Dermis blood vessel endothelial cell (primary cell): ENCODE data around the gene PIEZO2. TPM values are rescaled to one million over a fixed set of nuclear protein-coding genes. Genes with fewer than 3 reads are reported as not detected.

Experiments used
- DNase-seq: peaks from one replicate; pipeline ENCODE4 v3.0.0; 2010
- total RNA-seq: library from RNA; depleted of rRNA; stranded (reverse); fragments of >200 nt; gene quantifications from 2 replicates; pipeline ENCODE4 v1.2.3, GENCODE V29; 2014

Gene PIEZO2
- total RNA-seq, 1 donor from 2014 or later = 141 TPM

DNA sequence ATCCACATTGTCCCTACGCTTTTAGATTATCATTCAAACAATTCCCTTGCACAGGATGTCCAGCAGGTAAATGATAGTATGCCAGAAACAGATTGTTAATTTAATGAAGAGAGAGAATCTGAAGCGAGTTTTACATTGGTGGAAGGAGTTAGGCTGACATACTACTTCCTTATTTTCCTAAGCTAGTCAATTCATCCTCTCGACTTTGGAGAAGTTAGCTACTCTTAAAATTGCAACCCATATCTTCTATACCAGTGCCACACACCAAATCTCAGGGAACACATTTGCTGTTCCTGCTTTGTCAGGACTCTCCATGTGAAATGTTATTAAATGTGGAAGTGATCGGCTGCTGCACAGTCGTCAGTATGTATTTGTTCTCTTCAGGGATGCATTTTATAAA lies 374.3 kb downstream of the PIEZO2 start:
- no peak for DNase-seq

DNA sequence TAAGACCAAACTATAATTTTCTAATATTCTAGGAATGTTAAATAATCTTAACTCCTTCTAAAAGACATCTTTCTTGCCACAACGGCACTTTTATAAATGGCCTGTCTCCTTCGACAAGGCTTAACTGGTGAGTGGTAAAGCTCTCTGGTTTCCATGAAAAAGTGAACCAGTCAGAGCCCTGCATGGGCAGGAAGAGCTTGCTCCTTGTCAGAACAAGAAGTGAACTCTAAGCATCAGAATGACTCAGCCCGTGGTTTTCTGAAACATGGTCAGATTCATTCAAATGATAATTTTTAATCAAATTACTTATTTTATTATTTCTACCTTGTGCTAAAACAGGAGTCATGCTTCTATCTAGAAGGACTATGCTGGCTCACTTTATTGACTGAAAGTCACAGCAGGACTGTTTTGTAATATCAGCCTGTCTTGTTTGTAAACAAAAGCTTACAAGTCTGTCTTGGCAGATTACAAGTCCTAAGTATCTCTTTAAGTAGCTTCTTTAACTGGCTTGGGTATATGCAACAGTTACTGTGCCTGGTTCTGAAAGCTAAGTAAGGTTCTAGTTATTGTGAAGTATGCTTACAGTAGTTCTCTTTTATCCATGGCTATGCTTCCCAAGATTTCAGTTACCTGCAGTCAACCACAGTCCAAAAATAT lies 378.2 kb downstream of the PIEZO2 start:
- DNase-seq = peak; percentile 17

DNA sequence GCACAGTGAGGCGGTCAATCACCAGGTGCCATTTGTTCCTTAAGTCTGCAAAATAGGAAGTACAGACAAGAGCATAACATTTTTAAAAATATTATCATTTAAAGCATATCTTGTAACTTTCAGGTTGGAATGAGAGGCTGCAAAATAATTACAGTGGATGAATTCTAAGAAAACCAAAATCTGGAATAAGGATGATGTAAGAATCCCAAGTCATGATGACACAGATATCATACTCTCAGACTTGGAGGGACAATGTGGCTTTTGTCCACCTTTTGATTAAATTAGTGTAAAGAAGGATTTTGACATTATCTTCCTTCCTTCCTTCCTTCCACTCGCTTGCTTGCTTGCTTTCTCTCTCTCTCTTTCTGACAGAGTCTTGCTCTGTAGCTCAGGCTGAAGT lies 379.1 kb downstream of the PIEZO2 start:
- DNase-seq = no peak

DNA sequence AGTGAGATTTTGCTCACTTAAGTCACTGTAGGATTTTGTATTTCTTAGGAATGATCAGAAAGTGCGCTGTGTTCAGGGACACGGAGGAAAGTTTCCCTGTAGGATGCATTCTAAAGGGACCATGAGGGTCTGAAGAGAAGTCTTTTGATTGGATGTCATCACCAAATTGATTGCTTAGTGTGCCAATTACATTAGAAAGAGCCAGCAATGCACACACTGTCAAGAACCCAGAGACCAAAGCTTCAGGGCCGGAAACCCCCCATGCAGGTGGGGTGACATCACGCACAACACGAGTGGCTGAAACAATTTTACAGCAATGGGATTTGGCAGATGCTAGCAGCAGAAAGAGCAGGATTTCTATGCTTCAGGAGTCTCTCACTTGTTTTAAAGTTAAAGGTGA lies 381.1 kb downstream of the PIEZO2 start:
- DNase-seq = no peak

DNA sequence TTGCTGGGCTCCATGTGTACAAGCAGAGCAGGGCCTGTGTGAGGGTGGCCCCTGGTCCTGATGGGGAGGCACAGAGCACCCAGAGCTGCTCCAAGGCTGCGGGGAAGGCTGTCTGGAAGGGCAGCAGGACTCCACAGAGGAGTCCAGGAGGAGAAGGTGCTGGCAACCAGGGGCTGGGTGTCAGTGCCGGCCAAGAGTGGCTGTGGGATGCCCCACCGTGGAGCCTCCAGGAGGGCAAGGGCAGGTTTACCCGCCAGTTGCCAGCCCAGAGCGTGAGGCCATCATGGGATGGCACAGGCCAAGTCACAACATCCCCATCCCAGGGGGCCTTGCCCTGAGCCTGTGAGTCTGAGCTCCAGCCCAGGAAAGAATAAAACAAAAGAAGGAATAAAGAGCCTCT lies 381.7 kb downstream of the PIEZO2 start:
- no peak for DNase-seq

DNA sequence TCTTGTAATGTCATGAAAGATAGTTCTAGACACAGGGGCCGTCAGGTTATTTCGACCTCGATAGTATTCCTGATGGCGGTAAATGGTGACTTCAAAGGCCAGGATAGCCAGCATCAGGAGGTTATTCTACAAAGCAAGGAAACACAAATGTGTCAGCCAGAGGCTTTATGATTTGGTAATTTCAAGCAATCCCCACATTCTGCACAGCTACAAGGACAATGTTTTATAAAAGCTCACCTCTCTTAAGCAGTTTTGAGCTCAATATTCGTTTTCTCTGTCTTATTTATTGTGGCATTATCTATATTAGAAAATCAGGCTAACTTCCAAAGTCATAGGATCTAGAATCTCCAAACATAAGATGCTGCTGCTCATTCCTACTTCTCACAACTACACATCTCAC lies 388.4 kb downstream of the PIEZO2 start:
- DNase-seq = no peak

DNA sequence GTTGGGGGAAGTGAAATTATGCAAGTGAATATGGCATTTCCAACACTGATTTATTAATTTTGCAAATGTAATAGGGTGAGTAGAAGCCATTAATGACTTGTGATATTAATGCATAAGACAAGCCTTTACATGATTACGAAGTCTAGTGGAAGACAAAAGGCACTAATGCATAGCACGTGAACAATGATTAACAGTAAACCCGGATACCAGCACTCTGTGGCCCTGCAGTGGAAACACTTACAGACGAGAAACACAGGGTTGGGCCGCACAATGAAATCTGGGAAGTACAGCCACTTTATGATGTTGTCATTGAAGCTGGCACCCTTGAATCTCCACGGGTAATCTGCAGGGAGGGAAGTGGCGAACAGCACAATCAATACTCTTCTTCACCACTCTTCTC lies 390.1 kb downstream of the PIEZO2 start:
- no peak for DNase-seq

DNA sequence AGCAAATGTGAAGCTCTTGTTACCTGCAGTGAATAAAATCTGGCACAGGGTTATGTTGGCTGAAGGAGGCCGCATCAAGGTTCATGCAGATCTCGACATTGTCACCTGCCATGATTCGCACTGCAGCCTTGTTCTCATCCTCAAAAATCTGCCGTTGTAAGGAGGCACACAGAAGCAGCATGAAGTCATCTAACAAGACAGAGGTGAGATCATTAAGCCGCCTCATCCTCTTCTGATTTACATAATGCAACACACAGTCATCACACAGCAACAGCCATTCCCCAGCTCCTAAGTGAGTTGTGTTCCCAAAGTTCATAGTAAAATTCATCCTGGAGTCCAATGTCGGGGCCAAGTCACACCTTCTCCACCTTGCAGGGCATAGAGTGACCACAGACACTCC lies 391.4 kb downstream of the PIEZO2 start:
- no peak for DNase-seq

DNA sequence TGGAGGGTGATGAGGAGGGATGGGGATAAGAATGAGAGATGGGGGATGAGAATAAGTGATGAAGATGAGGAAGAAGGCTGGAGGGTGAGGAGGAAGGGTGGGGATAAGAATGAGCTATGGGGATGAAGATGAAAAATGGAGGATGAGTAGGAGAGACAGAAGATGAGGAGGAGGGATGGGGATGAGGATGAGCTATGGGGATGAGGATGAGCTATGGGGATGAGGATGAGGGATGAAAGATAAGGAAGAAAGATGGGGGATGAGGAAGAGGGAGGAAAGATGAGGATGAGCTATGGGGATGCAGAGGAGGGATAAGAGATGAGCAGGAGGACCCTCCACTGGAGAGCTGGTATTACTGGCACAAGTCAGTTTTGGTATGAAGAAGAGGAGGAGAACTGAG lies 392.0 kb downstream of the PIEZO2 start:
- DNase-seq = no peak

DNA sequence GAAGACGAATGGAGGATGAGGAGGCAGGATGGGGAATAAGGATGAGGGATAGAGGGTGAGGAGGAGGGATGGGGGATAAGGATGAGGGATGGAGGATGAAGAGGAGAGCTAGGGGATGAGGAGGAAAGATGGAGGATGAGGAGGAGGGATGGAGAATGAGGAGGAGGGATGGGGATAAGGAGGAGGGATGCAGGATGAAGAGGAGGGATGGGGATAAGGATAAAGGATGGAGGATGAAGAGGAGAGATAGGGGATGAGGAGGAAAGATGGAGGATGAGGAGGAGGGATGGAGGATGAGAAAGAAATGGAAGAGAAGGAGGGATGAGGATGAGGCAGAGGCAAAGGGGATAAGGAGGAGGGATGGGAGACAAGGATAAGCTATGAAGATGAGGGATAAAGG lies 393.5 kb downstream of the PIEZO2 start:
- no peak for DNase-seq

DNA sequence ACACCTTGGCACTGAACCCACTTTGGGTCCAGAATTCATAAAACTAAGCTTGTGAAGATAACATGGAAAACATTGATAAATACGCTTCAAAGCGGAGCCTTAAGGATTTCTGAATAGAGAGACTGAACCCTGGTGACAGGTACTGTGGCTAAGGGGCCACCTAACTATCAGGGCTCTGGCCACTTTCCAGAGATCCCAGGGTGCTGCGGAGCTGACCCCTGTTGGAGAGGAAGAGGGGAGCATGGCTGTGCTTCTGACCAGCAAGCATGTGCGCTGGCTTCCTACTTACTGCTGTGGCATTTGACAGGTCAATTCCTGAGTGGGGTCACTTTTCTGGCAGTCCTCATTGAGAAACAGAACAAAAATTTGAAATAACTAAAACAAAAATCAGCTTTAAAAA lies 395.2 kb downstream of the PIEZO2 start:
- DNase-seq = no peak

DNA sequence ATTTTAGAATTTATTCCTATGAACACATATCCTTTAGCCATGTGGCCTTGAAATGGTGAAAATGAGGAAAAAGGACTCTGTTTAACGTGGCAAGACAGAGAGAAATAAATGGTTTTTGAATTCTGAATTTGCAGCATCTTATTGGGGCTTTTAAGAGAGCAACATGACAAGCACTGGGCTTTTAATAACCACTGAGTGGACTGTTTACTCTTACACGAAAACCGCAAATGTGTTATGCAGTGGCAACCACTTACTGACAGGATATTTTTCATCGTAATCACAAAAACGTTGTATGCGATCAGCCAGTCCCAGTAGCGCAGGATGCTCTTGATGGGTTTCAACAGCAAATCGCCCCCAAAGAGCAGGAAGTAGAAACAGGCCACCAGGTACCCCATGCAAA lies 397.0 kb downstream of the PIEZO2 start:
- DNase-seq = no peak

DNA sequence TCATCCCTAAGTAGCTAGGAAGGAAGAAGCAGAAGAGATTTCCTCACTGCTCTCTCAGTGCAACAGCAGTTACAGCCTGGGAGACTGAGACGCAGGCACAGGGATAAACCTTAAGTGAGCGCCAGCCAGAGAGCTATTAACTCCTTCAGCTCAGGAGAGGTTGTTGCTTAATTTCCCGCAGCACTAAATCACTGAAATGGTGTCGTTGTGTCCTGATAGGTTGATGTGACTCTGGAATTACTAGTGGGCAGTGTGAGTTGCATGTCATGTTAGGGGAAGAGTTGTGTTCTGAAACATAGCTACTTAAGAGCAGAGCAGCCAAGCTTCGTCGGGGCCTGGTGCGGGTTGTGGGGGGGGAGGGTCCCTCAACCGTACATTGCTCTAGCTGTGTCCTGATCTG lies 397.7 kb downstream of the PIEZO2 start:
- no peak for DNase-seq

DNA sequence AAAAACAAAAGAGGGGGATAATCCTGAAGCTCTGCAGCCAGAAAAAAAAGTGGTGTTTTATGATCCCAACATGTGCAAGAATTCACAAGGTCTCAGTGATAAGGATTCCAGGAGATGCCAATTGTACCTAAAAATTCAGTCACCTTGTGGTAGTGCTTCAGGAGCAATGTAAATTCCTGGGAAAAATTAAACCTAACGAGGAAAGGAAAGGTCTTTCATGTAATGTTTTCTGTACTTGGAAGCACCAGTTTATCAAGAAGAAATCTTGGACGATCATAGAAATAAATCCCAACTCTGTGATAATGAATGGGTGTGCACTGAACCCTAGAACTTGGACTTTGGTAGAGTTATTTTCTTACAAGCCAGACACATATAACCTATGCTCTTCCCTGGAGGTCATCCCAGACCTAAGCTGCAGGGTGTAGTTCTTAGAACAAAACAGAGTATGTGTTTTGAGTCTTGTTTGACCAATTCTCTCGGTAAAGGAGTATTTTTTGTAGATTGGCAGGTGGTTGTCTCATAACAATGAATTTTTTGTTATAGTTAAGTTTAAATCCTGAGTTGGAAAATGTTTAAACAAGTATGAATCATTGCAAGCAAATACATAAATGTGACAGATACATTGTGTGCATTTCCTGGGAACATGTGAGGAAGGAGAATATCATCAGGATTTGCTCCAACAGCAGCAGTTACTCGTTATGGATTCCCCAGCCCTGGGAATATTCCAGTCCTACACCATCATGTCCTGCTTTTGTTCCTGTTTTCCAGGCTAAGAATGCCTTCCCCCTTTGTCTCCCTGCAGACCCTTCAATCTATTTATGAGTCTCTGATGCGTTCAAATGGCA lies 399.0 kb downstream of the PIEZO2 start:
- DNase-seq = peak; percentile 78

DNA sequence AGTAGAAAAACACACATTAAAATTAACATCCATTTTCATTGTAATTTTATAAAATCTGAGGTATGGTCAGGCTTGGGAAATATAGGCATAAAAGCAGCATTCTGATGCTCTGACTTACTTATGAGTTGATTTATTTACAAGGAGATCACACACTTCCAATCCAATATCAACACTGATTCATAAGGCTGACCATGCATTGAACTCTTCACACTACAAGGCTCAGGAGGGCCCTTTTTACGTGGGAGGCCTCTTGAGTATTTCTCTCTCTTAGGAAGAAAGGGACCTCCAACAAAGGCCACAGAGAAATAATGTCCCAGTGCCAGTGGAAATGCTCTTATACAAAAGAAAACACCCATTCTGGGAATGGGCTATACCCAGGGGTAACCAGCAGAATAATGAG lies 400.7 kb downstream of the PIEZO2 start:
- DNase-seq = no peak

DNA sequence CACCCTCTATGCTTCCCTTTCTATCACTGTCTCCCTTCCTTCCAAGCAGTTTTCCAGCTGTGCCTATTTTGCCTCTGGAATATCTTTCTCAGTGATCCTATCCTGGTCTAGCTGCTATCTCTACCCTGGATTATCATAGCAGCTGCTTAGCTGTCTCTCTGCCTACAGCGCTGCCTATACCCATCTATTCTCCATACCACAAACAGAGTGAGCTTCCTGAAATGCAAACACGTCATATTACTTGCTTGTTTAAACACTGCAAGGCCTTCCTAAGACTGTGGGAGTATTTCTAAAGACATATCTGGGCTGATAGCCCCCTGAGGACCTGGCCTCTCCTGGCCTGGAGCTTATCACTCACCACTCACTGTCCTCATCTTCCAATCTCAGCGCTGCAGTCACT lies 403.4 kb downstream of the PIEZO2 start:
- no peak for DNase-seq

DNA sequence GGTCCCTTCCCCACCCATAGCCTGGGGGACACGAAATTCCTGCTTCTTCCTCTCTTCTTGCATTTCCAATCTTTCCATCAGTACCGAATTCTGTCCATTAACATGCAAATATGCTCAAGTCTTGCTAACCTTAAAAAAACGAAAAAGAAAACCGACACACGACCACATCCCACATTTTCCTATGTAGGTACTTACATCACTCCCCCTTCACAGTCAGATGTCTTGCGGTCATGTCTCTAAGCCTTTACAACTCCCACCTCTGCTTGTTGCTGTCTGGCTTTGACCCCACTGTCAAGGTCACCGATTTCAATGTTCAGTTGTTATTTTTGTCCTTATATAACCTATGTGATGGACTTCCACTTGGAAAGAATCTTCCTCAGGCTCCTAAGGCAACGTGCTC lies 404.1 kb downstream of the PIEZO2 start:
- no peak for DNase-seq

DNA sequence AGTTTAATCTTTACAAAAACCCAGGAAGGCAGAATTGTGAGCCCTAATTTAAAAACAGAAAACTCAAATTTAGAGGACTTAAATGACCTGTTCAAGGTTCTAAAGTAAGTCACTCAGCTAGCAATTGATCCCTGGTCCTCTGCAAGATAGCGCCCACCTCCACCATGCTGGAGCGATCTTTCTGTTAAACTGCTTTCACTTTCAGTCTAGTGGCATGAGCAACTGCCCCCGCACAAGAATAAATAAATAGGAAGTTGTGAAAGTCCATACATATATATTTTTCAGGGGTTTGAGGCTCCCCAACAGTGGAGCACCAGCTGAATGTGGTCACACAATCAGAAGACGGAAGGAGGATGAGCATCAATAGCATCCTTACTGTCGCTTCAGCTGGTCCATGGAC lies 405.6 kb downstream of the PIEZO2 start:
- no peak for DNase-seq

DNA sequence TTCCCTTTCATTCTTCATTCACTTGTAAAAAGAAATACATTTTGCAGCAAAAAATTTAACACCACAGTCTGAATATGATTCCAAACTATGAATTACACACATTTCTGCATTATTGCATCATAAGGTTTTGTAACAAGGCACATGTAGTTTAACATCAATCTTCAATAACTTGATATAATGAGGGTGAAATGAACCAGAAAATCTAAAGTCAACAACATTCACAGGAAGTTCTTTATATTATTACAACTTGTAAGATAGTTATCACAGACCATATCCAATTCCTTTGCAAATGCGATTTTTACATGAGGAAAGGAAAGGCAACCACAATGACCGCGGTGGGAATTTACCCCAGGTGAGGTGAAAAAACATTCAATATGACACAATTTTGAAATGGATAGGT lies 410.2 kb downstream of the PIEZO2 start:
- no peak for DNase-seq

DNA sequence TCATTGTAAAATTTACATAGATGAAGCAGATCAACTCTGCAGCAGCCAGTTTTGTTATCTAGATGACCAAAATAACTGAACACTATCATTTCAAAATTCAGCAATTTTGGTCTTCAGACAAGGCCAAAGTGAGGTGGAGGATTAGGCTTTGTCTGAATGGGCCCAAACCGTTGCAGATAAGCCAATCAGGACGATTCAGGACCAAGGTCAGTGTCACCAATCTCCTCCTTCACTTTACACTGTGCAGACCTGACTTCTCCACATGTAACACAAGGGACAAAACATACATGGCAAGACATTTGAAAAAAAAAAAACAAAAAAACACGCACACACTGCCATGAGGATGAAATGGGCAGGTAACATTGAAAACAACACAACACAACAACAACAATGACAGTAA lies 412.4 kb downstream of the PIEZO2 start:
- peak; percentile 12 for DNase-seq

DNA sequence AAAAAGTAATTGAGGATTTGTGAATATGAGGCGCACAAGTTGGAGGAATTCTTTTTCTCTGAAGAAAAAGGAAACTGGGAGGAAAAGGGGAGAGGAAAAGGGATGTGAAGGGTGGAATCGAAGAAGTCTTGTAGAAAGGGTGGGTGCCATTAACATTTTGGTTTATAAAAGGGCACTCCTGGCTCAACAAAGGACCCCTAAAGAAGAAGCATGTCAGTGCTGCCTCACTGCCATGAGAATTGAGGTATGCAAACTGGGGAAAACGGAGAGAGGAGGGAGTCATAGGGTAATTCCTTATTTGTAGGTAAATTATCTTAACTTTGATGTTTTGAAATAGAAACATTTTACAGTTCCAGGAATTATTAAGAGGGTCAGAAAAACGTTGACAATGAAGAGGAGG lies 416.4 kb downstream of the PIEZO2 start:
- DNase-seq = no peak

DNA sequence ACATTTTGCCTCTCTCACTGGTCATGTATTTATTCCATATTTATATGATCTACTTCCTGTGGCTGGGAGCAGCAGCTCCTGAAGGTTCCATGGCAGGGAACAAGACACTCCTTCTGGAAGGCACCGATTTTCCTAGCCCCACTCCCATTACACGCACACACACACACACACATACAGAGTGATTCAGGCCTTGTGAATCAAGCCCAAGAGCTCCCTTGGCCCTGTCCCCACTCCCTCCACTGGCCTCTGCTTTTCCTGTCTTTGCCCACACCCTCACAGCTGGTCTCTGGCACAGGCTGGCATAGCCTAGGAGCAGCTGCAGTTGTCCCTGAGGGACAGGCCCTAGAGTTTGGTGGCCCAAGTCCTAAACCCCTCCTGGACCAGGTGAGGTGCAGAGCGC lies 421.9 kb downstream of the PIEZO2 start:
- no peak for DNase-seq

DNA sequence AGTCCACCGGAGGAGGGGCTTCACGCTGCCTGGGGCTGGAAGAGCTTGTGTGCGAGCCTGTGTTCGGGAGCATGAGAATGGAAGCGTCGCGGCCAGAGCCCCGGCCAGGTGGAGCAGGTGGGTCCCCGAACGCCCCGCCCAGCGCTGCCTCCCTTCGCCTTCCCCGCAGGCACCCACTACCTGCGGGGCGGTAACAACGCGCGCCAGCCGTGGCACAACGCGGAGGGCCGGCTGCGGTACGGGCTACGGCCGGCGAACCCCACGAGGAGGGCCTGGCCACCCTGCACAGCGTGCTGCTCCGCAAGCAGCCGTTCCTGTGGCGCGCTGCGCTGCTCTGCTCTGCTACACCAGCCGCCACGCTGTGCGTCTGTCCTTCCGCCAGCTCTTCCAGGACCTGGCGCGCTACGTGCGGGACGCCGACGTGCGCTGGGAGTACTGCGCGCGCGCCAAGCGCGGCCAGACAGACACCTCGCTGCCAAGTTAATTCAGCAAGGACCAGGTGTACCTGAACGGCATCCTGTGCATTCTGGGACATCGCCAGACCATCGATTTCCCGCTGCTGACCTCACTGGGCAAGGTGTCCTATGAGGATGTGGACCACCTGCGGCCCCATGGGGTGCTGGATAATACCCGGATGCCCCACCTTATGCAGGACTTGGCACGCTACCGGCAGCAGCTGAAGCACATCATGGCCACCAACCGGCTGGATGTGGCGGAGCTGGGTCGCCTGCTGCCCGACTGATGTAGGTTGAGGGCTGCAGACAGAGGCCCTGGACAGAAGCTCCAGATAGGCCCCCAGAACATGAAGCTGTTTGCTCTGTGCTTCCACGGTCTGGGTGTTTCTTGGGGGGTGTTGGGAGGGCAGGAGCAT lies 422.9 kb downstream of the PIEZO2 start:
- DNase-seq = no peak

DNA sequence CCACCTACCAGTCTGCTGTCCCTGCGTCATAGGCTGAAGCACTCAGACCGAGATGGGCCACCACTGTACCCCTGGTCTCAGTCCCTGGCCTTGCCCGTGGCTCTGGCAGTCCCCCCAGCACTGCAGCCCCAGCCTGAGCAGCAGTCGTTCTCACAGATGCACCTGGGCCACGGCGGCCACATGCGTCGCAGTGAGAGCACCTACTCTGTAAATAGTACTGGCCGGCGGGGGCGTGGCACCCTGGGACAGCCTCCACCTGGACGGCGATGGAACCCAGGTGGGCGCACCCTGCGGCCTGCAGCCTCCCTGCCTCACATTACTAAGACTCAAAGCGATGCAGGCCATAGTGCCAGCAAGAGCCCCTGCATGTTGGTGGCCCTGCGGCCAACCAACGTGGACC lies 424.7 kb downstream of the PIEZO2 start:
- DNase-seq = no peak
